NCI-H2227 treated with DMSO at 0.1 percent for 48 hours (cell line): ENCODE results near the gene ORAI2.

ENCODE experiments used
- DNase-seq: peaks from one replicate; lab custom pipeline; 2025; lab: John Stamatoyannopoulos, UW

The ORAI2 gene

GRCh38 chr7:102415685-102416225 lies 17.6 kb upstream of the ORAI2 start:
- no peak for DNase-seq

DNA sequence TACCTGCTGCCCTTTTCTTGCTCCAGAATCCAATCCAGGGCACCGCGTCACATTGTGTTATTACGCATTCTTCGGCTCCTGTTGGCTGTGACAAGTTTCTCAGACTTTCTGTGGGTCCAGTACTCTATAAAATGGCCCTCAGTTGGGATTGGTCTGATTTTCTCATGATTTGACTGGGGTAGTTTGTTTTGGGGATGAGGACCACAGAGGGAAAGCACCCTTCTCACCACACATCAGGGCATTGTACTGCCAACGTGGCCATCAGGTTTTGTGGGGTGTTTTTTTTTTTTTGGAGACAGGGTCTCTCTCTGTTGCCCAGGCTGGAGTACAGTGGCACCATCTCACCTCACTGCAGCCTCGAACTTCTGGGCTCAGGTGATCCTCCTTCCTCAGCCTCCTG lies 17.0 kb upstream of the ORAI2 start:
- DNase-seq = no peak

GRCh38 chr7:102417105-102417504 lies 16.3 kb upstream of the ORAI2 start:
- DNase-seq = no peak

GRCh38 chr7:102418592-102418991 lies 14.8 kb upstream of the ORAI2 start:
- DNase-seq = no peak

DNA sequence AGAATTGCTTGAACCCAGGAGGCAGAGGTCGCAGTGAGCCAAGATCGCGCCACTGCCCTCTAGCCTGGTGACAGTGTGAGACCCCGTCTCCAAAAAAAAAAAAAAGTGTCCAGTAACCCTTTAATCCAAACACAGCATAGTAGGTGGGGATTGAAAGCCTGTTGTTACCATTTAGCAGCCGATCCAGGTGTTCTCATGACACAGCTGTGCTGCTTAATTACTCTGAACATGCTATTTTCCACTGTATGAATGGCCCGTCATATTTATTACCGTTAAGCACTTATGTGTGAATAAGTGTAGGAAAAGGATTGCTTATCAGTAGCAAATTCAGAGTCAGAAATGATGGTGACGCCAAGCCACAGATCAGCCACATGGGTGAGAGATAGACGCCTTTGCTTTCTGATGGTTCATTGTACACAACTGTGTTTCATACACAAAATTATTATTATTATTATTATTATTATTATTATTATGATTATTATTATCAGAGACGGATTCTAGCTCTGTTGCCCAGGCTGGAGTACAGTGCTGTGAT lies 11.6 kb upstream of the ORAI2 start:
- DNase-seq = no peak

GRCh38 chr7:102424129-102424551 lies 9.2 kb upstream of the ORAI2 start:
- no peak for DNase-seq

DNA sequence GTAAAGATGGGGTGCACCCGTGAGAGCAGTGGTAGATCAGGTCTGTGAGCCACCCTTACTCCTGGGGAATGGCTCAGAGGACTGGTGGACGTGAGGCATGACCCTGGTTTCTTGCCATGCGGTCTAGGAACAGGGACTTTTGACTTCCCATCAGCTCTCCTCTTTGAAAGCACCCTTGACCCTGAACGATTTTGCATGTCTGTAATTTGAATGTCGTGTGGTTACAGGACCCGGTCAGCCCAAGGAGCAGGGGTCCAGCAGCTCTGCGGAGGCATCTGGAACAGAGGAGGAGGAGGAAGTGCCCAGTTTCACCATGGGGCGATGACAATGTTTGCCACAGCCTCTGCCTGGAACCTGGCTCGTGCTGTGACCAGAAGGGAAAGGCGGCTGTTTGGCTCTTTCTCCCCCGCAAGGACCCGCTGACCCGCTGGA lies 8.6 kb upstream of the ORAI2 start:
- no peak for DNase-seq

- no peak for DNase-seq
These were observed 7.6 kb upstream of the ORAI2 start for GRCh38 chr7:102425639-102426267.

DNA sequence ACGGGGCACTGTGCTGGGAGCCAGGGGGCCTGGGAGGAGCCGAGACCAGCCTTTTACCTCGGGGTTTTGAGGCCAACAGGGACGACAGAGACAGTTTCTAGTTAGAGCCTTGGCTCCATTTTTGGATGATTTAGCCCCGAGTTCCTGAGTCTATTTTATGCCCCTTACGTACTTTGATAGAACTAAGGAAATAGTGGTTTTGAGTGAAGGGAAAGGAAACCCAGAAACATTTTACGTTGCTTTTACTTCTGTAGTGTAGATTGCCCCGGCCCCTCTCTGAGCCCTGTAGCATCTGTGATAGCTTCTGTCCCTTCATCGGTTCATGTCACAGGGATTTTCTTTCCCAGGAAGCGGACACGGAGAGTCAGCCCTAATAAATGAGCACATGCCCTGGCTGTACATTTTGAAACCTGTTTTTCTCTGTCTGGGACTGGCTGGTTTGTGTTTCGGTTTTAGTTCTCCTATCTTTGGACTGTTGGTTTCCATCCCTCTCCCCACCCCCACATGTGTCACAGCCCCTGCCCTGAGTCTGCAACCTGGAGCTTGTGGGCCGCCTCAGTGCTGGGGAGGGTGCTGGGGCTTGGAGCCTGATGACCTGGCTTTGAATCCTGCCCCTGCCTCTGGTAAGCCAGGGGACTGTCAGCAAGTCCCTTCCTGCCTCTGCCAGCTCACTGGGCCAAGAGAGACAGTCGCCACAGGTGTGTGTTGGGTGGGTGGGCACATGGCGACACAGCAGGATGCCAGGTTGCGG lies 6.9 kb upstream of the ORAI2 start:
- DNase-seq = no peak

GRCh38 chr7:102427019-102427405 lies 6.4 kb upstream of the ORAI2 start:
- DNase-seq = no peak

GRCh38 chr7:102429141-102429899 lies 4.1 kb upstream of the ORAI2 start:
- no peak for DNase-seq

DNA sequence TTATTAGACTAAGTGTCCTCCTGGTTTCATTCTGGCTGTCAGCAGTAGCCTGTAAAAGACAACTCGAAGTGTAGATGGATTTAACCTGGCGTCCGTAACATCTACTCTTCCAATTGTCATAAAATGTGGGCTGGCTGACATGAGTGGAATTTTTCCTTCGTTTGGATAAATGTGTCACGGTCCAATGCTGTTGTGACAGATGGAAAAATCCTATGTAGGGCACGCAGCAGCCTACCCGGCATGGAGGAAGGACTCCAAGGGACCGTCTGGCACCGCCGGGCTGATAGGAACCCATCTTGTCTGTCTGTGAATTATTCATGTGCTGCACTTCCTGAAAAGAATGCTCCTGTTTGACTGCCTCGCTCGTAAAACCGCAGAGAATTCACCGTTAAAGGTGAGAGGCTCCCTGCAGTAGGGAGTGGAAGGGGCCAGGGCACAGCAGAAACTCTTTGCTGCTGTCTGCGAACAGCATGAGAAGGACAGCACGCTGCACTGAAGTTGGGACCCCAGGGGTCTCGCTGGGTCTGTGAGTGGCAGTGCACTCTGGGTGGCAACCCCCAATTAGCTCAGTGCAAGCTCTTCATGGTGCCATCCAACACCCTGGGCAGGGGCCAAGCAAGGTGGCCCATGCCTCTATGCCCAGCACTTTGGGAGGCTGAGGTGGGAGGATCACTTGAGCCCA lies 1.6 kb upstream of the ORAI2 start:
- no peak for DNase-seq

DNA sequence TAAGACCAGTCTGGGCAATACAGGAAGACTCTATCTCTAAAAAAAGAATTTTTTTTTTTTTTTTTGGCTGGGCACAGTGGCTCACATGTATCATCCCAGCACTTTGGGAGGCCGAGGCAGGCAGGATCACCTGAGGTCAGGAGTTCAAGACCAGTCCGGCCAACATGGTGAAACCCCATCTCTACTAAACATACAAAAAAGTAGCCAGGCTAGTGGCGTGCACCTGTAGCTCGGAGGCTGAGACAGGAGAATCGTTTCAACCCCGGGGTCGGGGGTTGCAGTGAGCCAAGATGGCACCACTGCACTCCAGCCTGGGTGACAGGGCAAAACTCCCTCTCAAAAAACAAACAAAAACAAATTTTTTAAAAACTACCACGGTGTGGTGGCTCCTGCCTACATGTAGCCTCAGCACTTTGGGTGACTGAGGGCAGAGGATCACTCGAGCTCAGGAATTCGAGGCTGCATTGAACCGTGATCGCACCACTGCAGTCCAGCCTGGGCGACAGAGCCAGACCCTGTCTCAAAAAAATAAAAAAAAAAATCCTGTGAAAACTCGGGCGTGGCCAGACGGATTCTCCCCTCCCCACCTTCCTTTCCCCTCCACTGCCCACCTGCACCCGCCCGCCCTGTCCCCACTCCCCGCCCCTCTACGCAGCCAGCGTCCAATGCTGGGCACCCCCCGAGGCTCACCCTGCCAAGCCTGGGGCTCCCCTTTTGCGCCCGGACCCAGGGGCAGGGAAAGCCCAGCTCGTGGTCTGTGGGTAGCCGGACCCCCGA lies 745 bp upstream of the ORAI2 start:
- DNase-seq = peak; percentile 9

DNA sequence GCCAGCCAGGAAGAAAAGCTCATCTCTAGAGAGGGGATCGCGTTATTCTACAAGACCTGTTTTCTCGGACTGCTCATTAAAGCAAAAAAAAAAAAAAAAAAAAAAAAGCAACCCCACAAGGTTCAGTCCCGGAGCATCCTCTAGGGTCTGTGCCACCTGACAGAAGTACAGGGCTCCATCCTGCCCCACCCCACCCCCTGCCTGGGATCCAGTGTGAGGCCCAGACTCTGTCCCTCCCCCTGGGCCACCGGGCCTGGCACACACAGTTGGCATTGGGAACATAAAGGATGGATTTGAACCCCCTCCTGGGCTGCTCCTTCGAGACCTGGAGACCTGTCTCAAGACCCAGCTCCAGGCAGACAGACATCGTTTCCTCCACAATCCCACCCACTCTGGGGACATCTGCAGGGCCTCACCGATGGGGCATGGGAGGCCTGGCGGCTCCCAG lies 688 bp downstream of the ORAI2 start:
- DNase-seq = peak; percentile 22

GRCh38 chr7:102436118-102436517 lies 2.7 kb downstream of the ORAI2 start:
- DNase-seq = no peak

DNA sequence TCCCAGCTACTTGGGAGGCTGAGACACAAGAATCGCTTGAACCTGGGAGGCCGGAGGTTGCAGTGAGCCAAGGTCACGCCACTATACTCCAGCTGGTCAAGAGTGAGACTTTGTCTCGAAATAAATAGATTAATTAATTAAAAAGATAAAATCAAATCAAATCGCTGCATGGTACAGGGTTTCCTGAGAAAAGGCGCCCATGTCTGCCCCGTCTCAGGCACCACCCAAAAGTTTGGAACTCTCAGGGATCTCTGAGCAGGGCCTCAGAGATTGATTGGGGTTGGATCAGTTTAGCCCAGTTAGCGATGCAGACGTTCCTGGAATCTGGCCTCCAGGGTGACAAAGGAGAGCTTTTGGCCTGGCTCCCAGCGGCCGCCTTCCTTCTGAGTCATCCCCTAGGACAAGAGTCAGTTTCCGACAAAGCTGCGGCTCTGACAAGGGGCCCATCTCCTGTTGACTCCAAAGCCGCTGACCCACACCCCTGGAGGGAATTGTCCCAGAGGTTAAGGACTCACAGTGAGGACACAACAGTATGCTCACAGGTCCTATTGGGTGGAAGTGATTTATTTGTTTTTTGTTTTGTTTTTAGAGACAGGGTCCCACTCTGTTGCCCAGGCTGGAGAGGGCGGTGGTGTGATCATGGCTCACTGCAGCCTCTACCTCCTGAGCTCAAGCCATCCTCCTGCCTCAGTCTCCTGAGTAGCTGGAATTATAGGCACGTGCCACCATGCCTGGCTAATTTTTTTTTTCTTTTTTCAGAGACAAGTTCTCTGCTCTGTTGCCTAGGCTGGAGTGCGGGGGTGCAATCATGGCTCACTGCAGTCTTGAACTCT lies 6.8 kb downstream of the ORAI2 start:
- no peak for DNase-seq

DNA sequence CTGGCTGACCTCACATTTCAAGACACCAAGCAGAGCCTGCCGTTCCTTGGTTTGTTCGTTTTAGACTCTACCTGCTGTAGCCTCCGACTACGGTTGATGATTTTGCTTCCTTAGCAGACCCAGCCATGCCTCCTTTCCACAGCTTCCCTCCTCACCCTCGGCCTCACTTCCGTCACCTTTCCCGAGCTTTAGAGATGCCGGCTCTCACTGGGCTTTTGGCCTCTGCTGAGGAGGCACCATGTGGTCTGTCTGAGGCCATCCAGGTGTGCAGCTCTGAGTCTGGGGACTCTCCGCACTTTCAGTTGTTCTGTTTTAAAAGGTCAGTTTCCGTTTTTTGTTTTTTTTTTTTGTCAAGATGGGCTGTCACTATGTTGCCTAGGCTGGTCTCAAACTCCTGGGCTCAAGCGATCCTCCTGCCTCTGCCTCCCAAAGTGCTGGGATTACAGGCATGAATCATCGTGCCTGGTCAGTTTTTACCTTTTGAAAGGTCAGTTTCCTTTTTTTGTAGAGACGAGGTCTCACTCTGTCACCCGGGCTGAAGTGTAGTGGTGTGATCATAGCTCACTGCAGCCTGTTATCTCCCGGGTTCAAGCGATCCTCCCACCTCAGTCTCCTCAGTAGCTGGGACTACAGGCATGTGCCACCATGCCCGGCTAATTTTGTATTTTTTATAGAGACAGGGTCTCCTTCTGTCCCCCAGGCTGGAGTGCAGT lies 11.7 kb downstream of the ORAI2 start:
- DNase-seq = no peak

DNA sequence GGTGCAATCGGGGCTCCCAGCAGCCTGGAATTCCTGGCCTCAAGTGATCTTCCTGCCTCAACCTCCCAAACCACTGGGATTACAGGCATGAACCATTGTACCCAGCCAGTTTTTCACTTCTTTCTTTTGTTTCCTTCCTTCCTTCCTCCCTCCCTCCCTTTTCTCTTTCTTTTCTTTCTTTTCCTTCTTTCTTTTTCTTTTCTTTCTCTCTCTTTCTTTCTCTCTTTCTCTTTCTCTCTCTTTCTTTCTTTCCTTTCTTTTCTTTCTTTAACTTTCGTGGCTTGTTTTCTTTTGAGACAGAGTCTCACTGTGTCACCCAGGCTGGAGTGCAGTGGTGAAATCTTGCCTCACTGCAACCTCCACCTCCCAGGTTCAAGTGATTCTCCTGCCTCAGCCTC lies 12.3 kb downstream of the ORAI2 start:
- no peak for DNase-seq

GRCh38 chr7:102446387-102447156 lies 13.2 kb downstream of the ORAI2 start:
- DNase-seq = no peak
